HG02884 (cell line): ENCODE data around the gene RBMS2.
A peak's percentile ranks its signal among the peaks of the same experiment; 100 is the strongest.

Experiments
- ATAC-seq: cut with Tn5 transposase; IDR thresholded peaks from one replicate; pipeline ENCODE4 v1.9.1; 2021; ENCODE audit warnings: mild to moderate bottlenecking, moderate library complexity; ENCODE audit not compliant: unreplicated experiment

The RBMS2 gene

GRCh38 chr12:56629459-56630179 is 108.0 kb downstream of the RBMS2 start:
- peak; percentile 7 for ATAC-seq

GRCh38 chr12:56630180-56630632 is 108.6 kb downstream of the RBMS2 start, which contains the start of gene BAZ2A:
BAZ2A (minus strand) TSS chr12:56630326; CDS start chr12:56617530, 12,796 bp downstream.
- ATAC-seq: peak; percentile 38

GRCh38 chr12:56631790-56632700 is 110.4 kb downstream of the RBMS2 start:
- ATAC-seq: no peak

GRCh38 chr12:56632701-56633467 is 111.3 kb downstream of the RBMS2 start:
- ATAC-seq: no peak

- ATAC-seq: no peak
Measured at GRCh38 chr12:56633468-56634241, 112.0 kb downstream of the RBMS2 start.

GRCh38 chr12:56634242-56634836 is 112.7 kb downstream of the RBMS2 start:
- ATAC-seq: no peak

GRCh38 chr12:56634837-56635791 is 113.5 kb downstream of the RBMS2 start:
- ATAC-seq: no peak

GRCh38 chr12:56635806-56636674 is 114.4 kb downstream of the RBMS2 start:
- ATAC-seq: peak; percentile 45

- ATAC-seq: peak; percentile 43
Measured at GRCh38 chr12:56636675-56637540, 115.3 kb downstream of the RBMS2 start.

GRCh38 chr12:56637621-56638020 is 116.0 kb downstream of the RBMS2 start:
- no peak for ATAC-seq

- no peak for ATAC-seq
Measured at GRCh38 chr12:56641219-56641618, 119.6 kb downstream of the RBMS2 start.

GRCh38 chr12:56644654-56645053 is 123.0 kb downstream of the RBMS2 start:
- no peak for ATAC-seq

- no peak for ATAC-seq
Measured at GRCh38 chr12:56645201-56645716, 123.6 kb downstream of the RBMS2 start.
